K562 (cell line): Measurements from ENCODE around the gene DHX8. TPM values are rescaled to one million over a fixed set of nuclear protein-coding genes. Genes with fewer than 3 reads are reported as not detected.
A peak's percentile ranks its signal among the peaks of the same experiment; 100 is the strongest.

ENCODE experiments used
- RBM15 ChIP-seq: fragments of 200-400 bp; formaldehyde crosslinking; IDR thresholded peaks from 2 replicates; pipeline ENCODE4 v1.6.1; 2018; ENCODE audit warnings: mild to moderate bottlenecking, low read length, moderate library complexity; ENCODE audit not compliant: insufficient read depth
- SIN3A ChIP-seq, 2 experiments: fragments of 150-350 bp in 1 of 2; IDR thresholded peaks; 2 replicates each; pipeline ENCODE4 v1.6.1; 2011 to 2016; ENCODE audit warnings: borderline replicate concordance in 2 of 2, low read depth in 2 of 2, low read length in 2 of 2, mild to moderate bottlenecking in 2 of 2, moderate library complexity in 2 of 2; ENCODE audit not compliant: control insufficient read depth in 1 of 2
- TBP ChIP-seq: optimal IDR thresholded peaks from 2 replicates; pipeline ENCODE3; 2011; ENCODE audit warnings: low read depth, low read length, improper control_type of control experiment
- TFAM ChIP-seq: fragments of 250-450 bp; sonication (Bioruptor Pico); conservative IDR thresholded peaks from 2 replicates; pipeline ENCODE4 v1.5.0; 2021; ENCODE audit warnings: mild to moderate bottlenecking, moderate library complexity
- TOE1 ChIP-seq, 2 experiments: fragments of 450-650 bp in 1 of 2; sonication (generic) in 1 of 2; formaldehyde crosslinking in 1 of 2; IDR thresholded peaks; 2 replicates each; pipeline versions ENCODE4 v1.7.1 to v1.8.0; 2016 to 2022; ENCODE audit warnings: borderline replicate concordance in 2 of 2, mild to moderate bottlenecking in 2 of 2, antibody characterized with exemption in 1 of 2, inconsistent platforms in 1 of 2, low read depth in 1 of 2, missing genetic modification reagents in 1 of 2, moderate library complexity in 1 of 2
- polyA plus RNA-seq, 8 experiments: library from polyadenylated mRNA; depleted of rRNA in 4 of 8; stranded (reverse) in 5 of 8; unstranded in 3 of 8; fragments of >200 nt; fragmentation: Nextera tagmentation in 2 of 8; fragmentation: Illumina TruSeq in 1 of 8; extraction: Ambion mirVana in 2 of 8; extraction: Trizol in 1 of 8; gene quantifications; 2 replicates each; pipeline versions ENCODE4 v1.2.1 to v1.2.3, GENCODE V29; 2011 to 2014; ENCODE audit warnings: inconsistent platforms in 1 of 8, missing spikeins in 1 of 8
- total RNA-seq, 7 experiments: library from RNA; depleted of rRNA in 6 of 7; stranded (reverse); fragments of >200 nt in 6 of 7; fragmentation: Illumina TruSeq in 2 of 7; extraction: Trizol in 2 of 7; gene quantifications; 2 replicates each; pipeline versions ENCODE4 v1.2.1 to v1.2.3, GENCODE V29; 2011 to 2021; ENCODE audit warnings: low replicate concordance in 1 of 7
- TF ChIP-seq, protein P1 (sequence below): fragments of 200-400 bp; formaldehyde crosslinking; IDR thresholded peaks from 2 replicates; pipeline ENCODE4 v1.6.1; 2017; ENCODE audit warnings: mild to moderate bottlenecking, low read depth, low read length, moderate library complexity
- TF ChIP-seq, protein P2 (sequence below), 2 experiments: IDR thresholded peaks; 2 replicates each; pipeline ENCODE4 v1.6.1; 2012; ENCODE audit warnings: improper control_type of control experiment in 2 of 2, low read depth in 2 of 2, low read length in 2 of 2, borderline replicate concordance in 1 of 2
- TF ChIP-seq, protein P3 (sequence below): fragments of 200-800 bp; sonication (Bioruptor generic); IDR thresholded peaks from 2 replicates; pipeline ENCODE4 v1.6.1; 2016; ENCODE audit warnings: missing genetic modification characterization, missing compliant biosample characterization

Gene DHX8
- total and polyA plus RNA-seq, 9 of the 15 experiments (the other 6 are each of a cell fraction or from before 2014, with no cell fraction given), result 16.7 to 42.5 (median 25.6) TPM

DNA sequence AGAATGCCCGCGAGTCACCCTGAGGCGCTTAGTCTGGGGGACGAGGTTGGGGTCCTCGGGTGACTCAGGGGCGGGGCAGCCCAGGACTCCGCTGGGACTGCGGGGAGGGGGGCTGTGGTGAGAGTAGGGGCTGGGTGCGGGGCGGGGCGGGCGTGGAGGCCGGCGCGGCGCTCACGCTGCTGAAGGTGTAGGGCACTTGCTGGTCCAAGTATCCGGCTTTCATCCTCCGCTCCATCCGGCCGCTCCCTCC lies 61.5 kb downstream of the DHX8 start (continued):
- TF ChIP-seq SIN3A (IDR thresholded peaks at IDR 0.05; ENCODE audit: borderline replicate concordance in 2 of 2, control insufficient read depth in 1 of 2, low read depth in 2 of 2, low read length in 2 of 2) (peak in 1 of 2 experiments; percentile 22; a peak in 1 of 4 replicates), TBP (no peak), RBM15 (no peak), TOE1 (IDR thresholded peaks at IDR 0.05; ENCODE audit: borderline replicate concordance) (no peak), TOE1 (CRISPR knock-in tag; IDR thresholded peaks at IDR 0.05; ENCODE audit: borderline replicate concordance, low read depth) (no peak), TFAM (CRISPR knock-in tag) (no peak)
- TF ChIP-seq, protein P1, sequence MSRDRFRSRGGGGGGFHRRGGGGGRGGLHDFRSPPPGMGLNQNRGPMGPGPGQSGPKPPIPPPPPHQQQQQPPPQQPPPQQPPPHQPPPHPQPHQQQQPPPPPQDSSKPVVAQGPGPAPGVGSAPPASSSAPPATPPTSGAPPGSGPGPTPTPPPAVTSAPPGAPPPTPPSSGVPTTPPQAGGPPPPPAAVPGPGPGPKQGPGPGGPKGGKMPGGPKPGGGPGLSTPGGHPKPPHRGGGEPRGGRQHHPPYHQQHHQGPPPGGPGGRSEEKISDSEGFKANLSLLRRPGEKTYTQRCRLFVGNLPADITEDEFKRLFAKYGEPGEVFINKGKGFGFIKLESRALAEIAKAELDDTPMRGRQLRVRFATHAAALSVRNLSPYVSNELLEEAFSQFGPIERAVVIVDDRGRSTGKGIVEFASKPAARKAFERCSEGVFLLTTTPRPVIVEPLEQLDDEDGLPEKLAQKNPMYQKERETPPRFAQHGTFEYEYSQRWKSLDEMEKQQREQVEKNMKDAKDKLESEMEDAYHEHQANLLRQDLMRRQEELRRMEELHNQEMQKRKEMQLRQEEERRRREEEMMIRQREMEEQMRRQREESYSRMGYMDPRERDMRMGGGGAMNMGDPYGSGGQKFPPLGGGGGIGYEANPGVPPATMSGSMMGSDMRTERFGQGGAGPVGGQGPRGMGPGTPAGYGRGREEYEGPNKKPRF, result no peak
- TF ChIP-seq, protein P2, sequence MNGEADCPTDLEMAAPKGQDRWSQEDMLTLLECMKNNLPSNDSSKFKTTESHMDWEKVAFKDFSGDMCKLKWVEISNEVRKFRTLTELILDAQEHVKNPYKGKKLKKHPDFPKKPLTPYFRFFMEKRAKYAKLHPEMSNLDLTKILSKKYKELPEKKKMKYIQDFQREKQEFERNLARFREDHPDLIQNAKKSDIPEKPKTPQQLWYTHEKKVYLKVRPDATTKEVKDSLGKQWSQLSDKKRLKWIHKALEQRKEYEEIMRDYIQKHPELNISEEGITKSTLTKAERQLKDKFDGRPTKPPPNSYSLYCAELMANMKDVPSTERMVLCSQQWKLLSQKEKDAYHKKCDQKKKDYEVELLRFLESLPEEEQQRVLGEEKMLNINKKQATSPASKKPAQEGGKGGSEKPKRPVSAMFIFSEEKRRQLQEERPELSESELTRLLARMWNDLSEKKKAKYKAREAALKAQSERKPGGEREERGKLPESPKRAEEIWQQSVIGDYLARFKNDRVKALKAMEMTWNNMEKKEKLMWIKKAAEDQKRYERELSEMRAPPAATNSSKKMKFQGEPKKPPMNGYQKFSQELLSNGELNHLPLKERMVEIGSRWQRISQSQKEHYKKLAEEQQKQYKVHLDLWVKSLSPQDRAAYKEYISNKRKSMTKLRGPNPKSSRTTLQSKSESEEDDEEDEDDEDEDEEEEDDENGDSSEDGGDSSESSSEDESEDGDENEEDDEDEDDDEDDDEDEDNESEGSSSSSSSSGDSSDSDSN (IDR thresholded peaks at IDR 0.05; ENCODE audit: borderline replicate concordance in 1 of 2, low read depth in 2 of 2, low read length in 2 of 2), result 0 out of 4 replicates have a peak, but pooled peaks of 1 of the 2 experiments have one; percentile 58
- TF ChIP-seq, protein P3, sequence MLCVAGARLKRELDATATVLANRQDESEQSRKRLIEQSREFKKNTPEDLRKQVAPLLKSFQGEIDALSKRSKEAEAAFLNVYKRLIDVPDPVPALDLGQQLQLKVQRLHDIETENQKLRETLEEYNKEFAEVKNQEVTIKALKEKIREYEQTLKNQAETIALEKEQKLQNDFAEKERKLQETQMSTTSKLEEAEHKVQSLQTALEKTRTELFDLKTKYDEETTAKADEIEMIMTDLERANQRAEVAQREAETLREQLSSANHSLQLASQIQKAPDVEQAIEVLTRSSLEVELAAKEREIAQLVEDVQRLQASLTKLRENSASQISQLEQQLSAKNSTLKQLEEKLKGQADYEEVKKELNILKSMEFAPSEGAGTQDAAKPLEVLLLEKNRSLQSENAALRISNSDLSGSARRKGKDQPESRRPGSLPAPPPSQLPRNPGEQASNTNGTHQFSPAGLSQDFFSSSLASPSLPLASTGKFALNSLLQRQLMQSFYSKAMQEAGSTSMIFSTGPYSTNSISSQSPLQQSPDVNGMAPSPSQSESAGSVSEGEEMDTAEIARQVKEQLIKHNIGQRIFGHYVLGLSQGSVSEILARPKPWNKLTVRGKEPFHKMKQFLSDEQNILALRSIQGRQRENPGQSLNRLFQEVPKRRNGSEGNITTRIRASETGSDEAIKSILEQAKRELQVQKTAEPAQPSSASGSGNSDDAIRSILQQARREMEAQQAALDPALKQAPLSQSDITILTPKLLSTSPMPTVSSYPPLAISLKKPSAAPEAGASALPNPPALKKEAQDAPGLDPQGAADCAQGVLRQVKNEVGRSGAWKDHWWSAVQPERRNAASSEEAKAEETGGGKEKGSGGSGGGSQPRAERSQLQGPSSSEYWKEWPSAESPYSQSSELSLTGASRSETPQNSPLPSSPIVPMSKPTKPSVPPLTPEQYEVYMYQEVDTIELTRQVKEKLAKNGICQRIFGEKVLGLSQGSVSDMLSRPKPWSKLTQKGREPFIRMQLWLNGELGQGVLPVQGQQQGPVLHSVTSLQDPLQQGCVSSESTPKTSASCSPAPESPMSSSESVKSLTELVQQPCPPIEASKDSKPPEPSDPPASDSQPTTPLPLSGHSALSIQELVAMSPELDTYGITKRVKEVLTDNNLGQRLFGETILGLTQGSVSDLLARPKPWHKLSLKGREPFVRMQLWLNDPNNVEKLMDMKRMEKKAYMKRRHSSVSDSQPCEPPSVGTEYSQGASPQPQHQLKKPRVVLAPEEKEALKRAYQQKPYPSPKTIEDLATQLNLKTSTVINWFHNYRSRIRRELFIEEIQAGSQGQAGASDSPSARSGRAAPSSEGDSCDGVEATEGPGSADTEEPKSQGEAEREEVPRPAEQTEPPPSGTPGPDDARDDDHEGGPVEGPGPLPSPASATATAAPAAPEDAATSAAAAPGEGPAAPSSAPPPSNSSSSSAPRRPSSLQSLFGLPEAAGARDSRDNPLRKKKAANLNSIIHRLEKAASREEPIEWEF, result no peak
- TF ChIP-seq, all 486 proteins: peak for 4
